ENCODE data around the gene NDUFAF7. TPM values are rescaled to one million over a fixed set of nuclear protein-coding genes. Genes with fewer than 3 reads are reported as not detected.
"Not testable (repeated sequence)": the region's sequence is repeated elsewhere in the genome, so short reads cannot be mapped to it uniquely, and the experiment has no call there.

The NDUFAF7 gene
- total RNA-seq, 1 donor from 2014 or later, result 37.3 TPM

DNA sequence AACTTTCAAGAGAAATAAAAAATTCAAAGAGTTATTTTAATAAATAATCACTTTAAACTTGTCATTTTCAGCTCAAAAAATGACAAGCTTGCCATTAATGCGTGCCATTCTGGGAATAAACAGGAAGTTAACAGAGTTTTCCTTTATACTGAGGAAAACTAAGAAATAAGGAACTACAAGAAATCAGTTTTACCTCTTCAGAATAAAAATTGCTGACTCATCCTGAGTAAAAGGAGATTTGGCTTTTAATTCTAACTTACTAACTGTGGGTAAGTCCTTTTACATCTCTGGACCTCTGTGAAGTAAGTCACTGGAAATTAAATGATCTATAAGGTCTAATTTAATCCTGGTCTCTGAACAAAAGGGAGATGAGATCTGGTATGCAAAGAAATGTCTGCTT lies 16.2 kb upstream of the NDUFAF7 start:
- no peak for DNase-seq (ENCODE audit: low spot score)

GRCh38 chr2:37219046-37219445 lies 12.4 kb upstream of the NDUFAF7 start:
- DNase-seq (ENCODE audit: low spot score), result peak; percentile 81

DNA sequence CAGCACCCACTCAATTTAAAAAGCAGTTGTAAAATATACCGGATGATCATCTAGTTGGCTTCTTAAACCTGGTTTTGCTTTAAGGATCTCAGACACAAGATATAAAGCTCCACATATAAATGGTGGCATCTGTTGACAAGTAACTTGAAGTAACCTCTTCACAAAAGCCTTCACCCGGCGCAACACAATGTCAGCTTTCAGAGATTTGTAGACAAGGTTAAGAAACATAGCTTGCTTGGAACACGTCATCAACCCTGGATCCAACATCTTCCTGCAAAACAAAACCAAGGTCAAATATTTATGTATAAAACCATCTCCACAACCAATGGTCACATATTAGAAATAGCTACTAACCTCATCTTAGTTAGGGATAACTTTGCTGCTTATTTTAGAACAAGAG lies 8.3 kb upstream of the NDUFAF7 start:
- DNase-seq (ENCODE audit: low spot score), result no peak

DNA sequence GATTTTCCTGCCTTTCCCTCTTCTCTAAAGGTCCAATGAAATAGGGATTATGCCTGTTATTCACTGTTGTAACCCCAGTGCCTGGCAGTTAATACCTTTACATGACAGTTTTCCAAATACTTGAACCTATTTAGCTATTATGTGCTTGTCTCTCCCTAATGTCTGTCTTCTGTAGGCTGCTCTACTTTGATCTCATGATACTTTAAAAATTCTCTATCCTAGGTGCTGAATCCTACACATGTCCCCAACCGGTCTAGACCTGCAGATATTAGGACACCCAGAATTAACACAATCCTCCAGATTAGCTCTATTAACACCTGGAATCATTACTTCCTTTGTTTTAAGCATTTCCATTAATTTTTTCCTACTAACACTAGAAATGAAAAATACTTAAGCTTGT lies 7.4 kb upstream of the NDUFAF7 start:
- DNase-seq (ENCODE audit: low spot score), result no peak

DNA sequence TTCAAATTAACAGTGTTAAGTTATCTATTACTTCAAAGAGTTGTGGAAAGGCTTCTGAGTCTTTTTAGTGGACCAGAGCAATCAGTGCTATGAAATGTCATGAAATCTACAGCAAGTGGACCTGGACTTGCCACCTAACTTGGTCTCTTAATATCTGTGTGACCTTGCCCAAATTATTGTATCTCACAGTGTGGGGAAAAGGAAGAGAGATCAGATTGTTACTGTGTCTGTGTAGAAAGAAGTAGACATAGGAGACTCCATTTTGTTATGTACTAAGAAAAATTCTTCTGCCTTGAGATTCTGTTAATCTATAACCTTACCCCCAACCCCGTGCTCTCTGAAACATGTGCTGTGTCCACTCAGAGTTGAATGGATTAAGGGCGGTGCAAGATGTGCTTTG lies 6.3 kb upstream of the NDUFAF7 start:
- DNase-seq (ENCODE audit: low spot score), result not testable (repeated sequence)

DNA sequence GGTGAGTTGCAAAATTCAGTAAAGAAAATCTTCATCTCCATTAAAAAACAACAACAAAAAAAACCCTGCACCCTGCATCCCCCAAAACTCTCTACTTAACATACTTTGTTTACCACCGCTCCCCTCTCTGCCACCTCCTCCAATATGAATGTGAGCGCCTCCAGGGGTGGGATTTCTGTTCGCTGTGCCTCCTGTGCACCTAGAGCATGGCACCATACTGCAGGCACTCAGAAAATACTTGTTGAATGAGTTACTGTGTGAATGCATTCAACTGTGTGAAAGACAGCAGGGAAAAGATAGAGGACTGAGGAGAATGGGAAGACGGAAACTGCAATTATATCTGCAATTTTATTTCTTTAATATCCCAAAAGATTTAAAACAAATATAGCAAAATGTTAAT lies 4.6 kb upstream of the NDUFAF7 start:
- DNase-seq (ENCODE audit: low spot score), result no peak

GRCh38 chr2:37228788-37229187 lies 2.7 kb upstream of the NDUFAF7 start:
- DNase-seq (ENCODE audit: low spot score), result no peak

- no peak for DNase-seq (ENCODE audit: low spot score)
Measured at GRCh38 chr2:37230581-37230980, 877 bp upstream of the NDUFAF7 start.

DNA sequence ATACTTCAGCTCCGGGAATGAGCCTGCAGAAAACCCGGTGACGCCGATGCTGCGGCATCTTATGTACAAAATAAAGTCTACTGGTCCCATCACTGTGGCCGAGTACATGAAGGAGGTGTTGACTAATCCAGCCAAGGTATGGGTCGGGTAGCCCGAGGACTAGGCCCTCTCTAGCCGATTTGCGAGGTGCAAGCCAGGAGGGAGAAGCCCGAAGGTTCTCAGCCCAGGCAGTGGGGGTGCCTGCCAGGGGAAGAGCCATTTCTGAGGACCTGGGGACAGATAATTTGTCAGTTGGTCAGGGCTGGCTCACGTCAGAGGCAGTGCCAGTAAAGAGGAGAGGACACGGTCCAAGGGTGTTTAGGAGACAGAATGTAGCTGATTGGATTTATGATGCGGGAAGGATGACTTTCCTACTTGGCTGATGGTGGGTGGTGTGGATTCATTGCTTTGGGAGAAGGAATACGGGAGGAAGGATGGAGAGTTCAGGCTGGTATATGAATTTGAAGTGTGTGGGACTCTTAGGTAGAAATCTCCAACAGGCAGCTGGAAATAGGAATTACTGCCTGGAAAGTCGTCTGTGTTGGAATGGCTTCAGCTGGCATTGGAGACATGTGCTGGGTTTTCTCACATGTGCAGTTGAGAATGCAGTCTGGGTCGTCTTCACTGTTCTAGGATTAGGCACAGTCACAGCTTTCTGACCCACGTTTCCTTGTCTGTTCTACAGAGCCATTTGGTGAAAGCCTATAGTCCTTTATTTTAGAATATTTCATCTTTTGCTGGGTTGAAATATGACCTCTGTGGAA lies 874 bp downstream of the NDUFAF7 start:
- peak; percentile 2 for DNase-seq (ENCODE audit: low spot score)

GRCh38 chr2:37243435-37243834 lies 12.0 kb downstream of the NDUFAF7 start:
- DNase-seq (ENCODE audit: low spot score), result no peak

- no peak for DNase-seq (ENCODE audit: low spot score)
Measured at GRCh38 chr2:37244017-37244416, 12.6 kb downstream of the NDUFAF7 start.

GRCh38 chr2:37244755-37245154 lies 13.3 kb downstream of the NDUFAF7 start:
- no peak for DNase-seq (ENCODE audit: low spot score)

- DNase-seq (ENCODE audit: low spot score), result no peak
Measured at GRCh38 chr2:37246205-37246604, 14.7 kb downstream of the NDUFAF7 start.

DNA sequence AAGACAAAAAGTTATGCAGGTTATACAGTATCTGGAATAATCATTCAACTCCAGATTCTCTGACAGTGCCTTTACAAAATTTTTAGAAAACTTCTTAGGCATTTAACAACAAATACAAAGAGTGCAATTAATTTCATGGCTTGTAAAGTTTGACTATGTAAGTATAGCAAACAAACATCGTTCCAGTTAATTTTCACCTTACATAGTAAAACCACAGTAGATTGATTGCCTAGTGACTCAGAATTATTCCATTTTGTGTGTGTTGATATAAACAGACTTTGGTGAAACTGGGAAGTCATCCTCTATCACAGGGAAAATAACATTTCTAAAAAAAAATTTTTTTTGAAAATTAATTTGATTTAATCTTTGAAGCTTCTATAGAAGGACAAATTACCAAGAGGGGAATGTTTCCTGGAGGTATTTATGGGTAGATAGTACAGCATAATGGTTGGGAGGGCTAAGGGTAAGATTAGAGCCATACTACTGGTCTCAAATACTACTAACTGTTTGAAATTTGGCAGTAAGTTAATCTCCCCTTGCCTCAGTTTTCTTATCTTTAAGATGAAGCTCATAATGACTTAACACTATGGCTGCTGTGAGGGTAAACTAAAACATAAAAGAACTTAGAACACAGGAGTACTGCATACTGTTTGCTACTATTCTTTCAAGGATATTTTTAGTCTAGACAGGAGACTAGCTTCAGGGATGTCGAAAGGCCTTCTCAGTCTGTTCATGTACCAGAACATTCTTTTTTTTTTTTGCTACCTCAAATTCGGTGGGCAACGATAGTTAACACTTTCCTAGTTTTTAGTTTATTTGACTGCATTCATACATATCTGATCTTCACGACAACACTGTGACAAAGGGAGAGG lies 19.6 kb downstream of the NDUFAF7 start:
- no peak for DNase-seq (ENCODE audit: low spot score)

DNA sequence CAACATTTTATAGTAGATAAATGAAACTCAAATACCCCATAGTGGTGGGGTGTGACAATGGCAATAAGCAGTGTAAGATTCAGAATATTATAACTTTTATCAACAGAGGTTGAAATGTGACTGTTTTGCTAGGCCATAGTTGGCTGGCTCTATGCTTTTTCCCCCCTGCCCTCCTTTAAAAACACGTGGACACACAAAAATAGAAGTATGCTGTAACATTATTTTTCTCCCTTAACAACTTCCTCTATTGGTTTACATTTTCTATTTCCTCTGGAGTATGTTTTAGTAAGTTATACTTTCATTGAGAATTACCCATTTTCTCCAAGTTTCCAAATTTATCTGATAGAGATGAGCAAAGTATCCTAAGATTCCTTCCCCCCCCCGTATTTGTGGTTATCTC lies 31.1 kb downstream of the NDUFAF7 start:
- DNase-seq (ENCODE audit: low spot score), result no peak

DNA sequence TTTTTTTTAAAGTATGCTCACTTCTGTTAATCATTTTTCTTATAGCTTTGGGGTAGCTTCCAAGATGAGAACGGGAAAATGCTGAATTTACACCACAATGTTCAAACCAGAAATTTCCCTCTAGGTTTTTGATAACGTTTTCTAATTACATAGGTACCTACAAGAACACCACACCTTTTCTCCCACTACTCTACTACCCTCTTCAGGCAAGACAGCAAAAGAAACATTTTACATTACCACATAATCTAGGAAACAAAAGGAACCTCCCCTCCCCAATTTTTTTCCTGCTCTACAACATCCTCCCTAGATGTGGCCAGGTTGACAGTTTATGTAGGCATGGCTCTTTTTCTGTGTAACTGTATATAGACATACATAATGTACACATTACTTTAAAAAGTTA lies 32.4 kb downstream of the NDUFAF7 start:
- DNase-seq (ENCODE audit: low spot score), result no peak

GRCh38 chr2:37267685-37268084 lies 36.2 kb downstream of the NDUFAF7 start:
- no peak for DNase-seq (ENCODE audit: low spot score)

DNA sequence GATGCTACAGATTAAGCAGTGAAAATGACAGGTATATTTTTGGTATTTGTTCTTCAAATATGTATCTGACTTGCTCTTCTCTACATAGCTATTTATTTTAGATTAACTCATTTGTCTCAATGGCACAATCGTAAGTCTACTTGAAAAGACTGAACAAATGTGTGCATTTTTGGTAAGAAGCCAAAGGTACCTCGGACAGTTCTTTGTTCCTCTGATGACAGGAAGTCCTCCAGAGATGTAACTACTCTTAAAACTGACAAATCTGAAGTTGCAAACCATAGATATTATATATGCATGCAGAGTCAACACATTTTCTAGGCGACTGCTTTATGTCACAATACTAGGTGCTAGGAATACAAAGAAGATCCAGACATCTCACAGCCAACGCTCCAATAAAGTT lies 36.7 kb downstream of the NDUFAF7 start:
- DNase-seq (ENCODE audit: low spot score), result no peak

GRCh38 chr2:37271376-37272067 lies 40.1 kb downstream of the NDUFAF7 start:
- no peak for DNase-seq (ENCODE audit: low spot score)

- no peak for DNase-seq (ENCODE audit: low spot score)
Measured at GRCh38 chr2:37274359-37274965, 43.0 kb downstream of the NDUFAF7 start.

GRCh38 chr2:37276291-37276690 lies 44.8 kb downstream of the NDUFAF7 start:
- no peak for DNase-seq (ENCODE audit: low spot score)

DNA sequence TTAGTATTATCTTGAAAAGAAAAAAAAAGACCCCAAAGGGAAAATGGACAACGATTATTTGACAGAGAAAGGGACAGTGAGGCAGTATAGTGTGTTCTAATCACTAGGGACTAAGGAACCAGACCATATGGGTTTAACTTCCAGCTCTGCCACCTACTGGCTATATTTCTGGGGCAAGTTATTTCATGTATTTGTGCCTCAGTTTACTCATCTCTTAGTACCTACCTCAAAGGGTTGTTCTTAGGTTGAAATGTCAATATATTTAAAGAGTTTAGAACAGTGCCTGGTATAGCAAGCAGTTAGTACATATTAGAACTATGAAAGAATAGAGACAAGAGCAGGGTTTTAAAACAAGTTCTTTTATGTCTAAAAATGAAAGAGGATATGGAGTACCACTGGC lies 50.5 kb downstream of the NDUFAF7 start:
- no peak for DNase-seq (ENCODE audit: low spot score)

Data from umbilical cord (tissue), 2 donors.